ENCODE results near the gene CAPZA2. TPM values are rescaled to one million over a fixed set of nuclear protein-coding genes. Genes with fewer than 3 reads are reported as not detected.

Gene CAPZA2
- total RNA-seq, 1 donor from 2014 or later, result 111 TPM

DNA sequence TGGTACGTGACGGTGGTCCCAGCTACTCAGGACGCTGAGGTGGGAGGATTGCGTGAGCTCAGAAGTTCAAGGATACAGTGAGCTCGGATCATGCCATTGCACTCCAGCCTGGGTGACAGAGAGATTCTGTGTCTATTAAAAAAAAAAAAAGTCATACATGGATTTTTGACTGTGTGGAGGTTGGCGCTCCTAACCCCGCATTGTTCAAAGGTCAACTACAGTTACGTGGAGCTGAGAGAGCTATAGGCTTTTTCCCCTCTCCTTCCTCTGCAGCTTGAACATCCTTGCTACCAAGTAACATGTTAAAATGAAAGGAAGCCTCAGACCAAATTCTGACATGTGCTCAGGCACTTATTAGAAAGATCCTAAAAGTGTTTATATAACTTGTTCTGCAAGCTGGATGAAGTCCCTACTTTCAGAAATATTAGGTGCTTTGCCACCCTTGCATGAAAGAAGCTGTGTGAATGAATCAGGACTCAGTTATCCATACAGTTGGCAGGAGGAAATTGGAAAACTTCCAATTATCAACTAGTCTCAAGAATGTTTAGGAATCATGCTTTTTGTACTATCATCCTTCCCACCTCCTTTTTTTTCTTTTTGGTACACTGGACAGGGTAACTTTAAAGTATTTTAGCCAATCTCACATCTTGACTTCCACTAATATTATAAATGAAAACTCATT lies 78.4 kb downstream of the CAPZA2 start:
- H3K4me3 ChIP-seq (ENCODE audit: low read depth, low read length), result no peak overlapping the region
- TF ChIP-seq, protein P1, sequence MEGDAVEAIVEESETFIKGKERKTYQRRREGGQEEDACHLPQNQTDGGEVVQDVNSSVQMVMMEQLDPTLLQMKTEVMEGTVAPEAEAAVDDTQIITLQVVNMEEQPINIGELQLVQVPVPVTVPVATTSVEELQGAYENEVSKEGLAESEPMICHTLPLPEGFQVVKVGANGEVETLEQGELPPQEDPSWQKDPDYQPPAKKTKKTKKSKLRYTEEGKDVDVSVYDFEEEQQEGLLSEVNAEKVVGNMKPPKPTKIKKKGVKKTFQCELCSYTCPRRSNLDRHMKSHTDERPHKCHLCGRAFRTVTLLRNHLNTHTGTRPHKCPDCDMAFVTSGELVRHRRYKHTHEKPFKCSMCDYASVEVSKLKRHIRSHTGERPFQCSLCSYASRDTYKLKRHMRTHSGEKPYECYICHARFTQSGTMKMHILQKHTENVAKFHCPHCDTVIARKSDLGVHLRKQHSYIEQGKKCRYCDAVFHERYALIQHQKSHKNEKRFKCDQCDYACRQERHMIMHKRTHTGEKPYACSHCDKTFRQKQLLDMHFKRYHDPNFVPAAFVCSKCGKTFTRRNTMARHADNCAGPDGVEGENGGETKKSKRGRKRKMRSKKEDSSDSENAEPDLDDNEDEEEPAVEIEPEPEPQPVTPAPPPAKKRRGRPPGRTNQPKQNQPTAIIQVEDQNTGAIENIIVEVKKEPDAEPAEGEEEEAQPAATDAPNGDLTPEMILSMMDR (conservative IDR thresholded peaks at IDR 0.05; ENCODE audit: low read depth, low read length), result no peak
- no peak for DNase-seq (ENCODE audit: low read depth)

DNA sequence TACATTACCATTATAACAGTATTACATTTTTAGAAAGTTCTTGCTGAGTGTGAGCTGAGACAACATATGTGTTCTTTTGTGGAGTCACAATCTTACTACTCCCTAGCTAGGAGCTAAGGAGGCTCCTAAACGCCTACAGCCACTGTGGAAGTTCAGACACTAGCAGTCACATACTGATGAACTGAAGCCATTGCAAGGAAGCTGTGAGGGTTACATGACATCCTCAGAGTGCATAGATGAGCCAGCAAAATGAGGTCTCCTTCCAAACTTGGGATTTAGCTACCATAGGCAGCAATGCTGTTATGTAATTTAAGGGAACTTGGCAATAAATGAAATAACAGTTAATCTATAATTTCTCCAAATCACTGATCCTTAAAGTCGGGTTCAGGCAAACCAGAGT lies 80.1 kb downstream of the CAPZA2 start:
- no peak overlapping the region for H3K4me3 ChIP-seq (ENCODE audit: low read depth, low read length)
- no peak for DNase-seq (ENCODE audit: low read depth)
- TF ChIP-seq, protein P1 (conservative IDR thresholded peaks at IDR 0.05; ENCODE audit: low read depth, low read length), result no peak

DNA sequence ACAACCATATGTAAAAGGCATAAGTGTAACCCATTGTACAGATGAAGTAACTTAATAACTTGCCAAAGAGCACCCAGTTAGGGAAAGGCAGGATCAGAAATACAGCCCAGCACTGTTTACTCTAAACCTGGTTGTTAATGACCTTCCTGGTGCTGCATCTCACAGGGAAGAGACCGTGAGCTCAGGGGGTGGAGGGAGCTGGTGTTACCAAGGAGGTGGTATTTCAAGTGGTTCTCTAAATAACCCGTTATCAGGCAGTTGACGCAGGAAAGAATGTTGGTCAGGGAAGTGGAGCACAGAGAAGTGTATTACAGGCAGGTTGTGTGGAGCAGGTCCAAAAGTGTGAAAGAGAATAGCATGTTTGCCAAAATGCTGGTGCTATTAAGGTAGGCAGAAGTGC lies 86.5 kb downstream of the CAPZA2 start:
- no peak overlapping the region for H3K4me3 ChIP-seq (ENCODE audit: low read depth, low read length)
- no peak for DNase-seq (ENCODE audit: low read depth)
- TF ChIP-seq, protein P1 (conservative IDR thresholded peaks at IDR 0.05; ENCODE audit: low read depth, low read length), result no peak

- H3K4me3 ChIP-seq (ENCODE audit: low read depth, low read length), result no peak overlapping the region
- no peak for DNase-seq (ENCODE audit: low read depth)
- TF ChIP-seq, protein P1 (conservative IDR thresholded peaks at IDR 0.05; ENCODE audit: low read depth, low read length), result no peak
Measured at GRCh38 chr7:116949941-116950801, 87.8 kb downstream of the CAPZA2 start.

DNA sequence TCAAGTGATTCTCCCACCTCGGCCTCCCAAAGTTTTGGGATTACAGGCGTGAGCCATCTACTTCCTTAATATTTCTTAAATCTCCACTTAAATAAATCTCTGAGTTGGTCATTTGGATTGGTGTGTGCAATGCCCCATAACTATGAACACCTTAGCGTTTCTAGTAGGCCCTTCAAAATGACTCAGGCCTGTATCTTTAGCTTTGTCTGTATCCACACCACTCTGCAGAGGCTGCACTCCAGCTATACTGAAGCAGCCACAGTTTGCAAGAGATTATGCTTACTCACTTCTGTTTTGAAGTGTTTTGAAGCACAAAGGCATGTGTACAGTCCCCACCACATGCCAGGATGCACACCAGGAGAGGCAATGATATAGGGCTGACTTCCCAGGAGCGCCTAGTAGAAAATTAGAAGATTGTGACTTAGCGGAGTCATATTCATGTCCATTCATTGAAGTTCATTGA lies 88.5 kb downstream of the CAPZA2 start:
- no peak overlapping the region for H3K4me3 ChIP-seq (ENCODE audit: low read depth, low read length)
- TF ChIP-seq, protein P1 (conservative IDR thresholded peaks at IDR 0.05; ENCODE audit: low read depth, low read length), result no peak
- no peak for DNase-seq (ENCODE audit: low read depth)

DNA sequence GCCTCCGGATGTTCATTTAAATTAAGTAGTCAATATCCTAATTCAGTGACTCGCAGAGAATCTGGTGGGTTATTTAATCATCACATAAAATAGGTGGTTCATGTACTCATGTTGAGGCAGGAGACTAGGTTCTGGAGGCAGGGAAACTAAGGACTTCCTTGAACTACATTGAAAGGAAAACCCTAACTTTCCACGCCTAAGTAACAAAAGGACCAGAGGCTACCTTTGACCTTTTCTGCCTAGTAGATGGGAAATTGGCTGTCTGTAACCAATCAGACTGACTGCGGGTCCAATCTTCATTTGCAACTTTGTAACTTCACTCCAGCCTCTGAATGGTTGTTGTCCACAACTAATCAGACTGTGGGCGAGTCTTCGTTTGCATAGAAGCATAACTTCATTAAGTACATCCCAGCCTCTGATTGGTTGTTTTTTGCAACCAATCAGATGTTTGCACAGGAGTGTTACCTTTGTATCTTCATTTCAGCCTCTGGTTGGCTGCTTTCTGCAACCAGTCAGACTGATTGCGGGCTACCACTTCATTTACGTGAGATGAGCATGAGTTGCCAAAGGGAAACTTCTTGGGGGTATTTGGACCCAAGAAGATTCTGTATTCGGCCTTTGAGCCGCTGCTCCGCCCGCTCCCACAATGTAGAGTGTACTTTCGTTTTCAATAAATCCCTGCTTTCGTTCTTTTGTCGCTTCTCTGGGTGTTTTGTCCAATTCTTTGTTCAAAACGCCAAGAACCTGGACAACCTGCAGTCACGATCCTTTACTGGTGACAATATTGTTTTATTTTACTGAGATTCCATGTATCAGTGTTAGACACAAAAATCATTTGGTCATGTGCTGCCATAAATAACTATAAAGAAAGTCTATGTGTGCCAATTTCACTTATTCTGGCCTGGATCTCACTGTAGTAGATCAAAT lies 89.2 kb downstream of the CAPZA2 start:
- TF ChIP-seq, protein P1 (conservative IDR thresholded peaks at IDR 0.05; ENCODE audit: low read depth, low read length), result no peak
- H3K4me3 ChIP-seq (ENCODE audit: low read depth, low read length), result no peak overlapping the region
- DNase-seq (ENCODE audit: low read depth), result no peak

Data from epithelial cell of proximal tubule (primary cell).